ENCODE results near the gene ADGRB3.

DNA sequence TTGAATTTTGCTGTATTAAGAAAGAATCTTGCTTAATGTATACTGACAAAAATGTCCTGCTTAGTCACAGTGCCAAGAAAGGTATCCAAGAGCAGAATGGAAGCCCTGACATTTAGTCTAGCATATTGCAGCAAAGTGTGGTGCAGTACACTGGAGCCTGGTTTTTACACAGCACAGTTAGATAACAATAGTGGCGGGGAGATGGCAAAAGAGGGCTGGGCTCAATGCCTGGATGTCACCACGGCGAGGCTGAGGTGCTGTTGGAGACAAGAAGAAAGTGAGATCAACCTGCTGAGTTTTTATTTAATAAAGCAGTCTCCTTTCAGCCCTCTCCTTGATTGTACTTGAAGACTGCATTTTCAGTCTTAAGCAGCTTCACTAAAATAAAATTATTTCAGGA lies 735.7 kb downstream of the ADGRB3 start:
- TF ChIP-seq POLR2A (IDR thresholded peaks at IDR 0.05; ENCODE audit: low read length) (no peak), GATA1 (IDR thresholded peaks at IDR 0.05; ENCODE audit: low read depth, low read length) (no peak)
